CD14-positive monocyte (primary cell): Measurements from ENCODE around the gene ISOC1. TPM values are rescaled to one million over a fixed set of nuclear protein-coding genes. Genes with fewer than 3 reads are reported as not detected.

Experiments used
- DNase-seq, 3 donors: peaks; one replicate each; pipeline ENCODE4 v3.0.0-alpha.2; 2011 to 2022
- H2AFZ ChIP-seq: 2 replicates; pipeline ENCODE4 v1.6.0; 2012; ENCODE audit warnings: mild to moderate bottlenecking, low read depth, low read length, inconsistent platforms; ENCODE audit not compliant: insufficient read depth, poor library complexity, severe bottlenecking
- H3K27ac ChIP-seq, 2 donors: 1 replicate in 1 of 2; 2 replicates in 1 of 2; pipeline ENCODE4 v1.5.1; 2012 to 2013; ENCODE audit warnings: low read length in 2 of 2, control low read depth in 1 of 2, inconsistent platforms in 1 of 2, low read depth in 1 of 2, mild to moderate bottlenecking in 1 of 2
- H3K27me3 ChIP-seq, 2 donors: one replicate each; pipeline versions ENCODE4 v1.6.0 to v1.6.1; 2011 to 2013; ENCODE audit warnings: low read length in 2 of 2; ENCODE audit not compliant: control insufficient read depth in 2 of 2, insufficient read depth in 2 of 2
- H3K36me3 ChIP-seq, 2 donors: replicated peaks in 1 of 2; 1 replicate in 1 of 2; 2 replicates in 1 of 2; pipeline versions ENCODE4 v1.5.1 to v1.6.1; 2012 to 2013; ENCODE audit warnings: low read length in 2 of 2, control low read depth in 1 of 2, inconsistent platforms in 1 of 2, mild to moderate bottlenecking in 1 of 2; ENCODE audit not compliant: insufficient read depth in 2 of 2, control insufficient read depth in 1 of 2
- H3K4me1 ChIP-seq, 2 donors: 1 replicate in 1 of 2; 2 replicates in 1 of 2; pipeline versions ENCODE4 v1.5.1 to v1.6.1; 2012 to 2013; ENCODE audit warnings: low read length in 2 of 2, control low read depth in 1 of 2, inconsistent platforms in 1 of 2, mild to moderate bottlenecking in 1 of 2, moderate library complexity in 1 of 2; ENCODE audit not compliant: insufficient read depth in 2 of 2, control insufficient read depth in 1 of 2
- H3K4me2 ChIP-seq: replicated peaks from 2 replicates; pipeline ENCODE3; 2012; ENCODE audit warnings: low read length, moderate library complexity, mild to moderate bottlenecking; ENCODE audit not compliant: poor library complexity, severe bottlenecking; ENCODE audit errors: extremely low read depth
- H3K4me3 ChIP-seq, 3 experiments: fragments of 200-600 bp in 1 of 3; sonication (generic) in 1 of 3; replicated peaks in 1 of 3; 1 replicate in 2 of 3; 2 replicates in 1 of 3; pipeline ENCODE4 v1.5.1; 2011 to 2013; ENCODE audit warnings: low read length in 3 of 3, mild to moderate bottlenecking in 3 of 3, control low read depth in 2 of 3, low read depth in 2 of 3, inconsistent platforms in 1 of 3, moderate library complexity in 1 of 3
- H3K79me2 ChIP-seq: 2 replicates; pipeline ENCODE4 v1.6.0; 2012; ENCODE audit warnings: mild to moderate bottlenecking, control low read depth, inconsistent platforms, low read length, moderate library complexity; ENCODE audit not compliant: insufficient read depth
- H3K9ac ChIP-seq: 2 replicates; pipeline ENCODE4 v1.6.0; 2017; ENCODE audit warnings: low read length, mild to moderate bottlenecking; ENCODE audit not compliant: insufficient read depth, poor library complexity, severe bottlenecking
- H3K9me3 ChIP-seq, 2 donors: replicated peaks in 1 of 2; 1 replicate in 1 of 2; 2 replicates in 1 of 2; pipeline versions ENCODE4 v1.5.1 to v1.6.1; 2012 to 2013; ENCODE audit warnings: low read length in 2 of 2, control low read depth in 1 of 2; ENCODE audit not compliant: control insufficient read depth in 1 of 2, insufficient read depth in 1 of 2
- H4K20me1 ChIP-seq: 2 replicates; pipeline ENCODE4 v1.6.0; 2012; ENCODE audit warnings: mild to moderate bottlenecking, low read length, control low read depth, moderate library complexity; ENCODE audit not compliant: insufficient read depth
- H3K27ac Mint-ChIP-seq, 7 donors: one replicate each; pipeline ENCODE4 v1.8.0; 2020; ENCODE audit warnings: mild to moderate bottlenecking in 7 of 7, mixed read lengths in 7 of 7, moderate library complexity in 6 of 7, inconsistent platforms in 2 of 7
- H3K27me3 Mint-ChIP-seq, 3 donors: one replicate each; pipeline ENCODE4 v1.8.0; 2021 to 2022; ENCODE audit warnings: low read depth in 3 of 3, mild to moderate bottlenecking in 3 of 3, mixed read lengths in 3 of 3, moderate library complexity in 3 of 3, inconsistent platforms in 1 of 3
- H3K36me3 Mint-ChIP-seq, 2 donors: one replicate each; pipeline ENCODE4 v1.8.0; 2020; ENCODE audit warnings: mixed read lengths in 2 of 2, inconsistent platforms in 1 of 2, mild to moderate bottlenecking in 1 of 2
- H3K4me1 Mint-ChIP-seq: one replicate; pipeline ENCODE4 v1.8.0; 2020; ENCODE audit warnings: mild to moderate bottlenecking, mixed read lengths
- H3K4me3 Mint-ChIP-seq, 2 donors: one replicate each; pipeline ENCODE4 v1.8.0; 2020; ENCODE audit warnings: mild to moderate bottlenecking in 2 of 2, mixed read lengths in 2 of 2, moderate library complexity in 1 of 2
- H3K9me3 Mint-ChIP-seq, 7 donors: one replicate each; pipeline ENCODE4 v1.8.0; 2020 to 2022; ENCODE audit warnings: mixed read lengths in 7 of 7, mild to moderate bottlenecking in 6 of 7, moderate library complexity in 6 of 7, inconsistent platforms in 2 of 7
- WGBS: methylation state at CpG from one replicate; pipeline ENCODE4 v1.1.5; 2013; ENCODE audit warnings: missing lambda C conversion rate; ENCODE audit not compliant: insufficient coverage; 5-methylcytosine and 5-hydroxymethylcytosine counted together
- intact Hi-C, 2 donors: fragments of 100-400 bp; cut with micrococcal nuclease; formaldehyde crosslinking; loops; one replicate each; pipeline versions ENCODE4 v1.15.0 to v1.15.1; 2023
- polyA plus RNA-seq, 3 donors: library from polyadenylated mRNA; depleted of rRNA in 1 of 3; unstranded in 2 of 3; stranded (reverse) in 1 of 3; fragments of 300-500 nt in 2 of 3; fragments of >200 nt in 1 of 3; fragmentation: Illumina TruSeq in 2 of 3; gene quantifications; 1 replicate in 2 of 3; 2 replicates in 1 of 3; pipeline ENCODE4 v1.2.3, GENCODE V29; 2012 to 2021
- TF ChIP-seq, protein P1 (sequence below): fragments of 200-600 bp; IDR thresholded peaks from one replicate; pipeline ENCODE4 v1.8.0; 2022; ENCODE audit warnings: antibody characterized with exemption, mild to moderate bottlenecking

Gene ISOC1
- polyA plus RNA-seq, 3 donors, result 5.6 to 19.4 (median 16.6) TPM

DNA sequence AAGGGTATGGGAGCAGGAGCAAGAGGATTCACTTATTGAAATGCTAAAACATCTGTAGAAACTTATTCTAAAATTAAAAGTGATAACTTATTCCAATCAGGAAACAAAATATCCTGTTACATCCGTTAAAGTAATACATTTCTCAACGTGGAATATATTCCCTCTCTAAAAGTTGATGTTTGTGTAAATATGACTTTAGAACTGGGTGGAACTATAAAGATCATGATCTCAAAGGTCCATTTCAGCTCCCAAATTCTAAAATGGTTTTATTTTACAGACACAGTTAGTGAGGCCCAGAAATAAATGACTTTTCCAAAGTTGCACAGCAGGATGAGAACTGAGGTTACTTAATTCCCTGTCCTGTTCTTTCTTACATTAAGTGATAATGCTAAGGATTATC is 21.1 kb downstream of the ISOC1 start:
- no peak for DNase-seq
- Histone ChIP-seq H3K9me3 (no peaks in the 10 kb centered on the region), H3K36me3 (no peaks in the 10 kb centered on the region), H3K79me2 (no peaks in the 10 kb centered on the region), H3K27me3 (no peaks in the 10 kb centered on the region), H2AFZ (no peak overlapping the region), H3K9ac (no peak overlapping the region), H3K4me3 (no peak overlapping the region), H3K4me1 (no peaks in the 10 kb centered on the region), H4K20me1 (no peaks in the 10 kb centered on the region), H3K4me2 (no peak overlapping the region), H3K27ac (no peak overlapping the region)
- Mint-ChIP-seq H3K27ac (no peak overlapping the region), H3K4me1 (no peaks in the 10 kb centered on the region), H3K4me3 (no peak overlapping the region), H3K27me3 (peaks cover 0 to 2% (median 0%) of the 10 kb centered on the region in 3 donors), H3K36me3 (peaks cover 4 to 5% of the 10 kb centered on the region in 2 donors), H3K9me3 (peaks cover 0 to 2% (median 0%) of the 10 kb centered on the region in 7 donors)
- TF ChIP-seq, protein P1, sequence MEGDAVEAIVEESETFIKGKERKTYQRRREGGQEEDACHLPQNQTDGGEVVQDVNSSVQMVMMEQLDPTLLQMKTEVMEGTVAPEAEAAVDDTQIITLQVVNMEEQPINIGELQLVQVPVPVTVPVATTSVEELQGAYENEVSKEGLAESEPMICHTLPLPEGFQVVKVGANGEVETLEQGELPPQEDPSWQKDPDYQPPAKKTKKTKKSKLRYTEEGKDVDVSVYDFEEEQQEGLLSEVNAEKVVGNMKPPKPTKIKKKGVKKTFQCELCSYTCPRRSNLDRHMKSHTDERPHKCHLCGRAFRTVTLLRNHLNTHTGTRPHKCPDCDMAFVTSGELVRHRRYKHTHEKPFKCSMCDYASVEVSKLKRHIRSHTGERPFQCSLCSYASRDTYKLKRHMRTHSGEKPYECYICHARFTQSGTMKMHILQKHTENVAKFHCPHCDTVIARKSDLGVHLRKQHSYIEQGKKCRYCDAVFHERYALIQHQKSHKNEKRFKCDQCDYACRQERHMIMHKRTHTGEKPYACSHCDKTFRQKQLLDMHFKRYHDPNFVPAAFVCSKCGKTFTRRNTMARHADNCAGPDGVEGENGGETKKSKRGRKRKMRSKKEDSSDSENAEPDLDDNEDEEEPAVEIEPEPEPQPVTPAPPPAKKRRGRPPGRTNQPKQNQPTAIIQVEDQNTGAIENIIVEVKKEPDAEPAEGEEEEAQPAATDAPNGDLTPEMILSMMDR, result no peak
- no CpG with 5 or more reads among the region's 2 CpGs for WGBS
- intact Hi-C loops, result no loop called here

DNA sequence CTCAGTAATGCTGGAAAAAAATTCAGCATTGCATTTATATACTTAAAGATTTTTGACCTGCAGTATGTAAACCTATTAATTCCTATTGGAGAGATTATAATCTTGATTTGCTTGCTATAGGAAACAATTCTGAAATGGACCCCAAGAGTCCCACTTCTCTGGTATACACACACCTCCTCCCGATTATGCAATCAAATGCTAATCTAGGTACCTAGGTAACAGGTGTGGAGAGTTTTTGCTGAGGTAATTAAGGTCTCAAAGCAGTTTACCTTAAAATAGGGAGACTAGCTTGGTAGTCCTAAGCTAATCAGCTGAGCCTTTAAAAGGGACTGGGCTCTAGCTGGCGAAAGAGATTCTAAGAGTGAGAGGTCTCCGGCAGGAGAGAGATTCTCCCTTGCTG is 22.2 kb downstream of the ISOC1 start:
- Histone ChIP-seq H3K4me2 (no peak overlapping the region), H3K36me3 (no peaks in the 10 kb centered on the region), H4K20me1 (no peaks in the 10 kb centered on the region), H3K9ac (no peak overlapping the region), H3K79me2 (no peaks in the 10 kb centered on the region), H3K27ac (no peak overlapping the region), H3K9me3 (no peaks in the 10 kb centered on the region), H3K4me1 (no peaks in the 10 kb centered on the region), H3K27me3 (no peaks in the 10 kb centered on the region), H2AFZ (no peak overlapping the region), H3K4me3 (no peak overlapping the region)
- WGBS, result 100% methylated on average over 1 of the region's 3 CpGs
- Mint-ChIP-seq H3K27ac (no peak overlapping the region), H3K36me3 (peaks cover 4 to 5% of the 10 kb centered on the region in 2 donors), H3K4me3 (no peak overlapping the region), H3K9me3 (peaks cover 0 to 2% (median 0%) of the 10 kb centered on the region in 7 donors), H3K27me3 (no peaks in the 10 kb centered on the region), H3K4me1 (no peaks in the 10 kb centered on the region)
- TF ChIP-seq, protein P1, result no peak
- intact Hi-C loops, result no loop called here
- no peak for DNase-seq
